Measurements from ENCODE around the gene ARID5A. TPM values are rescaled to one million over a fixed set of nuclear protein-coding genes. Genes with fewer than 3 reads are reported as not detected.

Gene ARID5A
- total RNA-seq, 5 donors from 2014 or later (not counting 1 experiment from before 2014, with no cell fraction given), result 105 to 140 (median 116) TPM

GRCh38 chr2:96564563-96564962 lies 28.0 kb downstream of the ARID5A start:
- ChIA-PET POLR2A (no interaction called here), CTCF (no interaction called here)

GRCh38 chr2:96565111-96565510 lies 28.6 kb downstream of the ARID5A start:
- no peaks in the 10 kb centered on the region for H3K9me3 ChIP-seq
- H3K36me3 ChIP-seq (ENCODE audit: control insufficient read depth in 2 of 2, extremely low read depth in 1 of 2, insufficient read depth in 1 of 2, low read length in 1 of 2), result no peaks in the 10 kb centered on the region
- no peaks in the 10 kb centered on the region for H3K27me3 Mint-ChIP-seq
- H3K27me3 ChIP-seq (replicated peaks in 1 of 2; ENCODE audit: control insufficient read depth in 2 of 2, extremely low read depth in 1 of 2, insufficient read depth in 2 of 2, low read length in 1 of 2), result no peaks in the 10 kb centered on the region
- H3K9me3 Mint-ChIP-seq, result peaks cover 0 to 5% (median 4%) of the 10 kb centered on the region in 3 donors
- H3K4me1 ChIP-seq (ENCODE audit: control insufficient read depth in 1 of 2, extremely low read depth in 1 of 2, insufficient read depth in 2 of 2, low read length in 2 of 2), result no peaks in the 10 kb centered on the region
- DNase-seq (no peak), ATAC-seq (replicated peaks in 1 of 4) (no peak)
- H3K4me1 Mint-ChIP-seq, result no peaks in the 10 kb centered on the region
- H3K36me3 Mint-ChIP-seq, result no peaks in the 10 kb centered on the region
- CTCF ChIA-PET, result no interaction called here
- no peak overlapping the region for H3K27ac ChIP-seq (ENCODE audit: low read length)
- POLR2A ChIA-PET, result no interaction called here
- H3K27ac Mint-ChIP-seq, result no peak overlapping the region
- WGBS (ENCODE audit: insufficient coverage), result 83% methylated on average over 4 of the region's 5 CpGs
- no peak overlapping the region for H3K4me3 ChIP-seq (ENCODE audit: control insufficient read depth in 1 of 2, extremely low read depth in 1 of 2, low read length in 1 of 2)
- H3K4me3 Mint-ChIP-seq, result no peak overlapping the region

More at GRCh38 chr2:96564563-96564962, 28.0 kb downstream of the ARID5A start:
- WGBS (ENCODE audit: insufficient coverage), result 40% methylated on average over 1 of the region's 3 CpGs
- H3K27me3 Mint-ChIP-seq, result no peaks in the 10 kb centered on the region
- Histone ChIP-seq H3K4me1 (ENCODE audit: control insufficient read depth in 1 of 2, extremely low read depth in 1 of 2, insufficient read depth in 2 of 2, low read length in 2 of 2) (no peaks in the 10 kb centered on the region), H3K27ac (ENCODE audit: low read length) (no peak overlapping the region), H3K36me3 (ENCODE audit: control insufficient read depth in 2 of 2, extremely low read depth in 1 of 2, insufficient read depth in 1 of 2, low read length in 1 of 2) (no peaks in the 10 kb centered on the region), H3K9me3 (no peaks in the 10 kb centered on the region), H3K27me3 (replicated peaks in 1 of 2; ENCODE audit: control insufficient read depth in 2 of 2, extremely low read depth in 1 of 2, insufficient read depth in 2 of 2, low read length in 1 of 2) (no peaks in the 10 kb centered on the region), H3K4me3 (ENCODE audit: control insufficient read depth in 1 of 2, extremely low read depth in 1 of 2, low read length in 1 of 2) (no peak overlapping the region)
- H3K27ac Mint-ChIP-seq, result no peak overlapping the region
- peaks cover 0 to 5% (median 4%) of the 10 kb centered on the region in 3 donors for H3K9me3 Mint-ChIP-seq
- no peak for DNase-seq
- no peaks in the 10 kb centered on the region for H3K4me1 Mint-ChIP-seq
- H3K36me3 Mint-ChIP-seq, result no peaks in the 10 kb centered on the region
- no peak overlapping the region for H3K4me3 Mint-ChIP-seq
- no peak for ATAC-seq (replicated peaks in 1 of 4)

- WGBS (ENCODE audit: insufficient coverage), result no CpG with 5 or more reads among the region's 3 CpGs
- H3K27ac Mint-ChIP-seq, result no peak overlapping the region
- CTCF ChIA-PET, result interaction anchor here in 1 of 2 donors (0.6 kb wide), 2 partner anchors 15 to 81 kb away, joined by 3 to 4 read pairs; no protein-coding TSS in a partner anchor
Observed at GRCh38 chr2:96568094-96568493, 31.5 kb downstream of the ARID5A start.

GRCh38 chr2:96574364-96574763 lies 37.8 kb downstream of the ARID5A start:
- no peaks in the 10 kb centered on the region for H3K9me3 Mint-ChIP-seq
- H3K27me3 Mint-ChIP-seq, result no peaks in the 10 kb centered on the region
- CTCF ChIA-PET, result no interaction called here
- no peak overlapping the region for H3K27ac ChIP-seq (ENCODE audit: low read length)
- peaks cover 4% of the 10 kb centered on the region for H3K36me3 Mint-ChIP-seq
- no peak overlapping the region for H3K4me3 Mint-ChIP-seq
- H3K36me3 ChIP-seq (ENCODE audit: control insufficient read depth in 2 of 2, extremely low read depth in 1 of 2, insufficient read depth in 1 of 2, low read length in 1 of 2), result no peaks in the 10 kb centered on the region
- no peak overlapping the region for H3K27ac Mint-ChIP-seq
- POLR2A ChIA-PET, result no interaction called here
- no peak overlapping the region for H3K4me3 ChIP-seq (ENCODE audit: control insufficient read depth in 1 of 2, extremely low read depth in 1 of 2, low read length in 1 of 2)
- 90% methylated on average over 2 of the region's 2 CpGs for WGBS (ENCODE audit: insufficient coverage)
- DNase-seq (no peak), ATAC-seq (replicated peaks in 1 of 4) (no peak)
- no peaks in the 10 kb centered on the region for H3K9me3 ChIP-seq
- H3K4me1 Mint-ChIP-seq, result no peaks in the 10 kb centered on the region
- H3K4me1 ChIP-seq (ENCODE audit: control insufficient read depth in 1 of 2, extremely low read depth in 1 of 2, insufficient read depth in 2 of 2, low read length in 2 of 2), result no peaks in the 10 kb centered on the region
- peaks cover 0 to 3% of the 10 kb centered on the region in 2 experiments for H3K27me3 ChIP-seq (replicated peaks in 1 of 2; ENCODE audit: control insufficient read depth in 2 of 2, extremely low read depth in 1 of 2, insufficient read depth in 2 of 2, low read length in 1 of 2)

More at GRCh38 chr2:96568094-96568493, 31.5 kb downstream of the ARID5A start:
- Histone ChIP-seq H3K9me3 (no peaks in the 10 kb centered on the region), H3K27me3 (replicated peaks in 1 of 2; ENCODE audit: control insufficient read depth in 2 of 2, extremely low read depth in 1 of 2, insufficient read depth in 2 of 2, low read length in 1 of 2) (peaks cover 0 to under 1% of the 10 kb centered on the region in 2 experiments), H3K36me3 (ENCODE audit: control insufficient read depth in 2 of 2, extremely low read depth in 1 of 2, insufficient read depth in 1 of 2, low read length in 1 of 2) (no peaks in the 10 kb centered on the region), H3K27ac (ENCODE audit: low read length) (no peak overlapping the region), H3K4me3 (ENCODE audit: control insufficient read depth in 1 of 2, extremely low read depth in 1 of 2, low read length in 1 of 2) (no peak overlapping the region), H3K4me1 (ENCODE audit: control insufficient read depth in 1 of 2, extremely low read depth in 1 of 2, insufficient read depth in 2 of 2, low read length in 2 of 2) (no peaks in the 10 kb centered on the region)
- DNase-seq (no peak), ATAC-seq (replicated peaks in 1 of 4) (no peak)
- Mint-ChIP-seq H3K27me3 (no peaks in the 10 kb centered on the region), H3K36me3 (peaks cover 4% of the 10 kb centered on the region), H3K9me3 (no peaks in the 10 kb centered on the region), H3K4me3 (no peak overlapping the region), H3K4me1 (no peaks in the 10 kb centered on the region)
- POLR2A ChIA-PET, result no interaction called here

GRCh38 chr2:96575785-96576456 lies 39.4 kb downstream of the ARID5A start:
- H3K27ac ChIP-seq (ENCODE audit: low read length), result no peak overlapping the region
- Mint-ChIP-seq H3K27ac (no peak overlapping the region), H3K4me1 (no peaks in the 10 kb centered on the region), H3K4me3 (no peak overlapping the region), H3K27me3 (no peaks in the 10 kb centered on the region), H3K9me3 (no peaks in the 10 kb centered on the region), H3K36me3 (peaks cover 4% of the 10 kb centered on the region)
- WGBS (ENCODE audit: insufficient coverage), result no CpG with 5 or more reads among the region's 1 CpG
- CTCF ChIA-PET, result interaction anchor here in 1 of 2 donors (0.6 kb wide), 1 partner anchor 185 kb away, joined by 3 read pairs; the partner anchor contains the start of gene CNNM4
- no peaks in the 10 kb centered on the region for H3K9me3 ChIP-seq
- H3K36me3 ChIP-seq (ENCODE audit: control insufficient read depth in 2 of 2, extremely low read depth in 1 of 2, insufficient read depth in 1 of 2, low read length in 1 of 2), result no peaks in the 10 kb centered on the region
- peaks cover 0 to 3% of the 10 kb centered on the region in 2 experiments for H3K27me3 ChIP-seq (replicated peaks in 1 of 2; ENCODE audit: control insufficient read depth in 2 of 2, extremely low read depth in 1 of 2, insufficient read depth in 2 of 2, low read length in 1 of 2)
- ATAC-seq (replicated peaks in 1 of 4) (no peak), DNase-seq (no peak)
- no peak overlapping the region for H3K4me3 ChIP-seq (ENCODE audit: control insufficient read depth in 1 of 2, extremely low read depth in 1 of 2, low read length in 1 of 2)
- H3K4me1 ChIP-seq (ENCODE audit: control insufficient read depth in 1 of 2, extremely low read depth in 1 of 2, insufficient read depth in 2 of 2, low read length in 2 of 2), result no peaks in the 10 kb centered on the region
- POLR2A ChIA-PET, result no interaction called here

- H3K9me3 ChIP-seq, result no peaks in the 10 kb centered on the region
- no peaks in the 10 kb centered on the region for H3K4me1 ChIP-seq (ENCODE audit: control insufficient read depth in 1 of 2, extremely low read depth in 1 of 2, insufficient read depth in 2 of 2, low read length in 2 of 2)
- ChIA-PET CTCF (interaction anchor here in 1 of 2 donors (0.6 kb wide), 1 partner anchor 258 kb away, joined by 4 read pairs; no protein-coding TSS in a partner anchor), POLR2A (interaction anchor here in 1 of 2 donors (0.6 kb wide), 1 partner anchor 163 kb away, joined by 4 read pairs; no protein-coding TSS in a partner anchor)
- Mint-ChIP-seq H3K27me3 (no peaks in the 10 kb centered on the region), H3K9me3 (no peaks in the 10 kb centered on the region), H3K36me3 (no peaks in the 10 kb centered on the region), H3K4me3 (no peak overlapping the region), H3K27ac (no peak overlapping the region), H3K4me1 (no peaks in the 10 kb centered on the region)
- H3K4me3 ChIP-seq (ENCODE audit: control insufficient read depth in 1 of 2, extremely low read depth in 1 of 2, low read length in 1 of 2), result no peak overlapping the region
- 87% methylated on average over 3 of the region's 5 CpGs for WGBS (ENCODE audit: insufficient coverage)
- ATAC-seq (replicated peaks in 1 of 4) (no peak), DNase-seq (no peak)
- H3K27ac ChIP-seq (ENCODE audit: low read length), result no peak overlapping the region
- H3K36me3 ChIP-seq (ENCODE audit: control insufficient read depth in 2 of 2, extremely low read depth in 1 of 2, insufficient read depth in 1 of 2, low read length in 1 of 2), result no peaks in the 10 kb centered on the region
- H3K27me3 ChIP-seq (replicated peaks in 1 of 2; ENCODE audit: control insufficient read depth in 2 of 2, extremely low read depth in 1 of 2, insufficient read depth in 2 of 2, low read length in 1 of 2), result peaks cover 0 to 3% of the 10 kb centered on the region in 2 experiments
Observed at GRCh38 chr2:96577501-96577900, 40.9 kb downstream of the ARID5A start.

Measured in T-cell (primary cell).